Fibroblast of lung (primary cell): ENCODE measurements around the gene SLC25A34.

Source experiments
- EZH2 ChIP-seq: IDR thresholded peaks from 2 replicates; pipeline ENCODE4 v1.5.1; 2012; ENCODE audit warnings: low read length, control low read depth, mild to moderate bottlenecking; ENCODE audit errors: missing control alignments
- TF ChIP-seq, protein P1 (sequence below), 2 donors: IDR thresholded peaks in 1 of 2; conservative IDR thresholded peaks in 1 of 2; 1 replicate in 1 of 2; 2 replicates in 1 of 2; pipeline ENCODE4 v1.5.1; 2011 to 2012; ENCODE audit warnings: low read length in 2 of 2, control low read depth in 1 of 2, inconsistent platforms in 1 of 2, low read depth in 1 of 2, mild to moderate bottlenecking in 1 of 2

GRCh38 chr1:15724949-15725880, 10.8 kb upstream of the SLC25A34 start:
- TF ChIP-seq, protein P1, sequence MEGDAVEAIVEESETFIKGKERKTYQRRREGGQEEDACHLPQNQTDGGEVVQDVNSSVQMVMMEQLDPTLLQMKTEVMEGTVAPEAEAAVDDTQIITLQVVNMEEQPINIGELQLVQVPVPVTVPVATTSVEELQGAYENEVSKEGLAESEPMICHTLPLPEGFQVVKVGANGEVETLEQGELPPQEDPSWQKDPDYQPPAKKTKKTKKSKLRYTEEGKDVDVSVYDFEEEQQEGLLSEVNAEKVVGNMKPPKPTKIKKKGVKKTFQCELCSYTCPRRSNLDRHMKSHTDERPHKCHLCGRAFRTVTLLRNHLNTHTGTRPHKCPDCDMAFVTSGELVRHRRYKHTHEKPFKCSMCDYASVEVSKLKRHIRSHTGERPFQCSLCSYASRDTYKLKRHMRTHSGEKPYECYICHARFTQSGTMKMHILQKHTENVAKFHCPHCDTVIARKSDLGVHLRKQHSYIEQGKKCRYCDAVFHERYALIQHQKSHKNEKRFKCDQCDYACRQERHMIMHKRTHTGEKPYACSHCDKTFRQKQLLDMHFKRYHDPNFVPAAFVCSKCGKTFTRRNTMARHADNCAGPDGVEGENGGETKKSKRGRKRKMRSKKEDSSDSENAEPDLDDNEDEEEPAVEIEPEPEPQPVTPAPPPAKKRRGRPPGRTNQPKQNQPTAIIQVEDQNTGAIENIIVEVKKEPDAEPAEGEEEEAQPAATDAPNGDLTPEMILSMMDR (conservative IDR thresholded peaks at IDR 0.05 in 1 of 2, IDR thresholded peaks at IDR 0.05 in 1 of 2; ENCODE audit: low read depth in 1 of 2, low read length in 2 of 2) = no peak
- no peak for TF ChIP-seq EZH2
